H9 (cell line): ENCODE data around the gene FBXL7. TPM values are rescaled to one million over a fixed set of nuclear protein-coding genes. Genes with fewer than 3 reads are reported as not detected.

Source experiments
- DNase-seq: peaks from one replicate; pipeline ENCODE4 v3.0.0-alpha.2; 2017
- H2AFZ ChIP-seq: one replicate; pipeline ENCODE4 v1.6.1; 2013; ENCODE audit warnings: mild to moderate bottlenecking, low read length, control low read depth, moderate library complexity
- H2AK5ac ChIP-seq: 2 replicates; pipeline ENCODE4 v1.6.1; 2013; ENCODE audit warnings: low read length, control low read depth, mixed read lengths; ENCODE audit not compliant: insufficient read length
- H2BK120ac ChIP-seq: one replicate; pipeline ENCODE4 v1.6.1; 2013; ENCODE audit warnings: low read depth, mild to moderate bottlenecking, low read length, control low read depth, inconsistent platforms; ENCODE audit not compliant: poor library complexity, severe bottlenecking
- H2BK12ac ChIP-seq: 2 replicates; pipeline ENCODE4 v1.6.1; 2013; ENCODE audit warnings: low read length, control low read depth, mixed read lengths, low read depth; ENCODE audit not compliant: insufficient read length
- H2BK15ac ChIP-seq: 2 replicates; pipeline ENCODE4 v1.6.1; 2013; ENCODE audit warnings: low read depth, low read length, control low read depth
- H2BK20ac ChIP-seq: one replicate; pipeline ENCODE4 v1.6.1; 2013; ENCODE audit warnings: low read depth, mild to moderate bottlenecking, low read length, control low read depth, inconsistent platforms; ENCODE audit not compliant: poor library complexity, severe bottlenecking
- H2BK5ac ChIP-seq: 2 replicates; pipeline ENCODE4 v1.6.1; 2013; ENCODE audit warnings: low read length, control low read depth, mixed read lengths; ENCODE audit not compliant: insufficient read length
- H3K14ac ChIP-seq: 2 replicates; pipeline ENCODE4 v1.6.1; 2013; ENCODE audit warnings: low read length, control low read depth; ENCODE audit not compliant: insufficient read depth
- H3K18ac ChIP-seq: 2 replicates; pipeline ENCODE4 v1.6.1; 2013; ENCODE audit warnings: low read depth, mild to moderate bottlenecking, mixed read lengths, low read length, control low read depth; ENCODE audit not compliant: insufficient read length
- H3K23ac ChIP-seq: 2 replicates; pipeline ENCODE4 v1.6.1; 2013; ENCODE audit warnings: low read length, control low read depth, mixed read lengths, low read depth; ENCODE audit not compliant: insufficient read length
- H3K23me2 ChIP-seq: 2 replicates; pipeline ENCODE4 v1.6.1; 2013; ENCODE audit warnings: low read depth, mild to moderate bottlenecking, mixed read lengths, low read length, control low read depth; ENCODE audit not compliant: insufficient read length, poor library complexity, severe bottlenecking
- H3K27ac ChIP-seq: 2 replicates; pipeline ENCODE4 v1.5.1; 2013; ENCODE audit warnings: low read length, control low read depth, mixed read lengths, low read depth; ENCODE audit not compliant: insufficient read length
- H3K27me3 ChIP-seq: 2 replicates; pipeline ENCODE4 v1.6.1; 2013; ENCODE audit warnings: low read length, control low read depth, inconsistent platforms; ENCODE audit not compliant: insufficient read depth
- H3K4ac ChIP-seq: 2 replicates; pipeline ENCODE4 v1.6.1; 2013; ENCODE audit warnings: low read depth, mild to moderate bottlenecking, control low read depth, inconsistent platforms, low read length, moderate library complexity
- H3K4me1 ChIP-seq: 2 replicates; pipeline ENCODE4 v1.6.1; 2013; ENCODE audit warnings: low read length, control low read depth, inconsistent platforms; ENCODE audit not compliant: insufficient read depth
- H3K4me2 ChIP-seq: 2 replicates; pipeline ENCODE4 v1.6.1; 2013; ENCODE audit warnings: low read length, control low read depth, mixed read lengths; ENCODE audit not compliant: insufficient read length, insufficient read depth
- H3K56ac ChIP-seq: 2 replicates; pipeline ENCODE4 v1.6.1; 2013; ENCODE audit warnings: low read depth, mild to moderate bottlenecking, mixed read lengths, low read length, control low read depth; ENCODE audit not compliant: insufficient read length
- H3K79me1 ChIP-seq: 2 replicates; pipeline ENCODE4 v1.6.1; 2013; ENCODE audit warnings: low read depth, mild to moderate bottlenecking, moderate library complexity, low read length, control low read depth, inconsistent platforms; ENCODE audit not compliant: insufficient read depth, poor library complexity, severe bottlenecking
- H3K79me2 ChIP-seq: 2 replicates; pipeline ENCODE4 v1.6.1; 2013; ENCODE audit warnings: low read length, control low read depth, inconsistent platforms; ENCODE audit not compliant: insufficient read depth
- H3K9ac ChIP-seq: 2 replicates; pipeline ENCODE4 v1.6.1; 2013; ENCODE audit warnings: low read length, control low read depth, mixed read lengths; ENCODE audit not compliant: insufficient read length; ENCODE audit errors: extremely low read depth
- H3K9me3 ChIP-seq: one replicate; pipeline ENCODE4 v1.6.1; 2013; ENCODE audit warnings: low read depth, low read length, inconsistent platforms; ENCODE audit not compliant: control insufficient read depth
- H3T11ph ChIP-seq: one replicate; pipeline ENCODE4 v1.6.1; 2013; ENCODE audit warnings: mild to moderate bottlenecking, low read length, control low read depth, inconsistent platforms
- H4K20me1 ChIP-seq: one replicate; pipeline ENCODE4 v1.6.1; 2013; ENCODE audit not compliant: control insufficient read depth, insufficient read length, insufficient read depth
- H4K5ac ChIP-seq: 2 replicates; pipeline ENCODE4 v1.6.1; 2013; ENCODE audit warnings: low read depth, mild to moderate bottlenecking, mixed read lengths, low read length, control low read depth; ENCODE audit not compliant: insufficient read length
- H4K8ac ChIP-seq: replicated peaks from 2 replicates; pipeline ENCODE4 v1.6.1; 2013; ENCODE audit warnings: low read length, control low read depth, mixed read lengths, low read depth; ENCODE audit not compliant: insufficient read length
- H4K91ac ChIP-seq: 2 replicates; pipeline ENCODE4 v1.6.1; 2013; ENCODE audit warnings: low read depth, mild to moderate bottlenecking, moderate library complexity, mixed read lengths, low read length, control low read depth; ENCODE audit not compliant: insufficient read length
- H3K27ac Mint-ChIP-seq, 3 experiments: 2 replicates in 2 of 3; 3 replicates in 1 of 3; pipeline ENCODE4 v1.8.0; 2020 to 2021; ENCODE audit warnings: mixed read lengths in 3 of 3, mild to moderate bottlenecking in 1 of 3, moderate library complexity in 1 of 3
- H3K27me3 Mint-ChIP-seq: 2 replicates; pipeline ENCODE4 v1.8.0; 2021; ENCODE audit warnings: low read depth, mild to moderate bottlenecking, moderate library complexity, mixed read lengths
- H3K36me3 Mint-ChIP-seq, 3 experiments: 2 replicates in 2 of 3; 3 replicates in 1 of 3; pipeline ENCODE4 v1.8.0; 2020 to 2021; ENCODE audit warnings: low read depth in 3 of 3, mixed read lengths in 3 of 3; ENCODE audit not compliant: insufficient read depth in 1 of 3
- H3K4me1 Mint-ChIP-seq, 2 experiments: 2 replicates each; pipeline ENCODE4 v1.8.0; 2020; ENCODE audit warnings: mixed read lengths in 2 of 2
- H3K4me3 Mint-ChIP-seq, 2 experiments: 2 replicates in 1 of 2; 3 replicates in 1 of 2; pipeline ENCODE4 v1.8.0; 2020 to 2021; ENCODE audit warnings: mild to moderate bottlenecking in 2 of 2, mixed read lengths in 2 of 2, moderate library complexity in 1 of 2
- H3K9me3 Mint-ChIP-seq, 2 experiments: 2 replicates in 1 of 2; 3 replicates in 1 of 2; pipeline ENCODE4 v1.8.0; 2020; ENCODE audit warnings: mild to moderate bottlenecking in 2 of 2, mixed read lengths in 2 of 2, moderate library complexity in 1 of 2
- WGBS: extraction: QIAGEN DNeasy Blood & Tissue Kit; methylation state at CpG from one replicate; pipeline ENCODE4 v1.1.7; 2013; ENCODE audit warnings: missing lambda C conversion rate, low lambda C conversion rate, mixed read lengths; ENCODE audit not compliant: insufficient read length; ENCODE audit errors: extremely low coverage; 5-methylcytosine and 5-hydroxymethylcytosine counted together
- total RNA-seq: library from RNA; stranded (reverse); gene quantifications from 2 replicates; pipeline ENCODE4 v1.2.1, GENCODE V29; 2021
- TF ChIP-seq, protein P1 (sequence below): fragments of 200-600 bp; sonication (generic); conservative IDR thresholded peaks from 3 replicates; pipeline ENCODE4 v1.8.0; 2021; ENCODE audit warnings: antibody characterized with exemption, mild to moderate bottlenecking

FBXL7 gene
- total RNA-seq, 1 experiment from 2014 or later, result 14.6 TPM

DNA sequence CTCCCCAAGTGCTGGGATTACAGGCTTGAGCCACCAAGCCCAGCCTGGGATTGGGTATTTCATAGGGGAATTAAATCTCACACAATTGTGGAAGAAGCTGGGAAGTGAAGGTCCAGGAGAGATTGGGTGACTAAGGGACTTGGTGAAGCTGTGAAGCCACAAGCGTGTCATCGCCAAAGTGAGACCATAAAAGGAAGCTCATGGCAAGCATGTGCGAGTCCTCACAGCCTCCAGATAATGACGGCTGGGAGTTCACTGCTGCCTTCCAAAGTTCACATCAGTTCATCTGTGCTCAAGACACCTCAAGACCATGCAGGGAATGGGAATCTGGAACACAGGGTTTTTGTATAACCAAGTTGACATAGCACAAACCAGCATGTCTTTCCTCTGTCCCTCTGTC is 469.0 kb downstream of the FBXL7 start:
- no CpG with 5 or more reads among the region's 4 CpGs for WGBS

More for the DNA sequence above, 469.0 kb downstream of the FBXL7 start:
- H3K14ac ChIP-seq, result no peak overlapping the region
- no peak overlapping the region for H4K5ac ChIP-seq
- H4K20me1 ChIP-seq, result no peaks in the 10 kb centered on the region
- no peaks in the 10 kb centered on the region for H3K79me1 ChIP-seq
- H3K4me1 ChIP-seq, result no peaks in the 10 kb centered on the region
- H2BK120ac ChIP-seq, result no peak overlapping the region
- H3K18ac ChIP-seq, result no peak overlapping the region
- H2AFZ ChIP-seq, result no peak overlapping the region
- H3K79me2 ChIP-seq, result no peaks in the 10 kb centered on the region
- TF ChIP-seq, protein P1, sequence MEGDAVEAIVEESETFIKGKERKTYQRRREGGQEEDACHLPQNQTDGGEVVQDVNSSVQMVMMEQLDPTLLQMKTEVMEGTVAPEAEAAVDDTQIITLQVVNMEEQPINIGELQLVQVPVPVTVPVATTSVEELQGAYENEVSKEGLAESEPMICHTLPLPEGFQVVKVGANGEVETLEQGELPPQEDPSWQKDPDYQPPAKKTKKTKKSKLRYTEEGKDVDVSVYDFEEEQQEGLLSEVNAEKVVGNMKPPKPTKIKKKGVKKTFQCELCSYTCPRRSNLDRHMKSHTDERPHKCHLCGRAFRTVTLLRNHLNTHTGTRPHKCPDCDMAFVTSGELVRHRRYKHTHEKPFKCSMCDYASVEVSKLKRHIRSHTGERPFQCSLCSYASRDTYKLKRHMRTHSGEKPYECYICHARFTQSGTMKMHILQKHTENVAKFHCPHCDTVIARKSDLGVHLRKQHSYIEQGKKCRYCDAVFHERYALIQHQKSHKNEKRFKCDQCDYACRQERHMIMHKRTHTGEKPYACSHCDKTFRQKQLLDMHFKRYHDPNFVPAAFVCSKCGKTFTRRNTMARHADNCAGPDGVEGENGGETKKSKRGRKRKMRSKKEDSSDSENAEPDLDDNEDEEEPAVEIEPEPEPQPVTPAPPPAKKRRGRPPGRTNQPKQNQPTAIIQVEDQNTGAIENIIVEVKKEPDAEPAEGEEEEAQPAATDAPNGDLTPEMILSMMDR, result no peak
- no peak overlapping the region for H2BK20ac ChIP-seq
- no peak overlapping the region for H2BK5ac ChIP-seq
- H3K4me3 Mint-ChIP-seq, result no peak overlapping the region
- no peak overlapping the region for H4K91ac ChIP-seq
- no peak overlapping the region for H2BK12ac ChIP-seq
- 0 out of 2 replicates have a peak, but pooled peaks cover 2% of the 10 kb centered on the region for H3K27me3 Mint-ChIP-seq
- H3K23ac ChIP-seq, result no peak overlapping the region
- no peak overlapping the region for H2BK15ac ChIP-seq
- no peak overlapping the region for H3K9ac ChIP-seq
- H3K9me3 ChIP-seq, result no peaks in the 10 kb centered on the region
- H3K36me3 Mint-ChIP-seq, result no peaks in the 10 kb centered on the region
- H3K9me3 Mint-ChIP-seq, result no peaks in the 10 kb centered on the region
- no peaks in the 10 kb centered on the region for H3K23me2 ChIP-seq
- no peak overlapping the region for H4K8ac ChIP-seq
- no peak overlapping the region for H3K4ac ChIP-seq
- H3K27me3 ChIP-seq, result no peaks in the 10 kb centered on the region
- H2AK5ac ChIP-seq, result no peak overlapping the region
- no peak overlapping the region for H3T11ph ChIP-seq
- H3K4me1 Mint-ChIP-seq, result no peaks in the 10 kb centered on the region
- no peak overlapping the region for H3K27ac ChIP-seq
- H3K56ac ChIP-seq, result no peak overlapping the region
- H3K4me2 ChIP-seq, result no peak overlapping the region
- no peak overlapping the region for H3K27ac Mint-ChIP-seq
- no peak for DNase-seq
